Middle frontal gyrus (tissue), 1 donor: ENCODE data around the gene TOX2.

Source experiments
- DNase-seq: peaks from one replicate; pipeline ENCODE4 v3.0.0-alpha.2; 2015; ENCODE audit warnings: low spot score; ENCODE audit errors: extremely low spot score

TOX2 gene

GRCh38 chr20:44056010-44056698 lies 141.5 kb downstream of the TOX2 start:
- no peak for DNase-seq

- DNase-seq: no peak
Observed at GRCh38 chr20:44057698-44058675, 143.3 kb downstream of the TOX2 start.

GRCh38 chr20:44064501-44065400 lies 150.1 kb downstream of the TOX2 start:
- DNase-seq: no peak

GRCh38 chr20:44065401-44066340 lies 151.0 kb downstream of the TOX2 start:
- DNase-seq: no peak

- no peak for DNase-seq
Observed at GRCh38 chr20:44066645-44067606, 152.3 kb downstream of the TOX2 start.

GRCh38 chr20:44067650-44068081 lies 153.0 kb downstream of the TOX2 start:
- no peak for DNase-seq

GRCh38 chr20:44068316-44069201 lies 153.9 kb downstream of the TOX2 start:
- no peak for DNase-seq

- no peak for DNase-seq
Observed at GRCh38 chr20:44069203-44070011, 154.8 kb downstream of the TOX2 start.

- no peak for DNase-seq
Observed at GRCh38 chr20:44070139-44070900, 155.7 kb downstream of the TOX2 start.

- DNase-seq: no peak
Observed at GRCh38 chr20:44071057-44071456, 156.4 kb downstream of the TOX2 start.

GRCh38 chr20:44071526-44072111 lies 157.0 kb downstream of the TOX2 start:
- DNase-seq: no peak

- DNase-seq: no peak
Observed at GRCh38 chr20:44072384-44072783, 157.7 kb downstream of the TOX2 start.

GRCh38 chr20:44073011-44073674 lies 158.5 kb downstream of the TOX2 start:
- DNase-seq: no peak

GRCh38 chr20:44073675-44074071 lies 159.0 kb downstream of the TOX2 start:
- no peak for DNase-seq
